Middle frontal gyrus (tissue), 1 donor: ENCODE data around the gene ZNF674.
A peak's percentile ranks its signal among the peaks of the same experiment; 100 is the strongest.

Experiments
- DNase-seq: peaks from one replicate; pipeline ENCODE4 v3.0.0-alpha.2; 2015; ENCODE audit warnings: low spot score; ENCODE audit errors: extremely low spot score

The ZNF674 gene

GRCh38 chrX:46545111-46546005, at the start of gene ZNF674:
ZNF674 (minus strand) TSS chrX:46545421; CDS start chrX:46542087, 3,334 bp downstream.
- peak; percentile 80 for DNase-seq

DNA sequence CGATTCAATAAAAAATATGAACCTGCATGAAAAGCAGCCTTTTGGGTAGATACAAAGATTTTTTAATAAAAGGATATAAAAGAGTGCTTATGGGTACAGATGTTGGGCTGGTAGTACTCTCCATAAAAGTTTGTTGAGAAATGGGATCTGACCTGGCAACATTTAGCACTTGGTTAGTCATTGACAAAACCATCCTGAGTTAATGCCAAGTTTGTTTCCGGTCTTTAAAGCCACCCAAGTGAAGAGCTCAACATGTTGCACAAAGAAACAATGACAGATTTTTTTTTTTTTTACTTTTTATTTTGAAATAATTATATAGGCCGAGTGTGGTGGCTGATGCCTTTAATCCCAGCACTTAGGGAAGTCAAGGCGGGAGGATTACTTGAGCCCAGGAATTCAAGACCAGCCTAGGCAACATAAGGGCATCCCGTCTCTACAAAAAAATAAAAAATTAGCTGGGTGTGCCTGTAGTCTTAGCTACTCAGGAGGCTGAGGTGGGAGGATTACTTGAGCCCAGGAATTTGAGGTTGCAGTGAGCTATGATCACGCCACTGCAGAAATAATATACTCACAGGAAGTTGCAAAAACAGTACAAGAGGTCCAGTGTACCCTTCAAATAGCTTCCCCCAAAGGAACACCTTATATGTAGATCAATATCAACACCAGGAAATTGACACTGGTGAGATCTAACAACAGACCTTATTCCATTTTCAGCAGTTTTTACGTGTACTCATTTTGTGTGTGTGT, 44.9 kb upstream of the ZNF674 start:
- no peak for DNase-seq

DNA sequence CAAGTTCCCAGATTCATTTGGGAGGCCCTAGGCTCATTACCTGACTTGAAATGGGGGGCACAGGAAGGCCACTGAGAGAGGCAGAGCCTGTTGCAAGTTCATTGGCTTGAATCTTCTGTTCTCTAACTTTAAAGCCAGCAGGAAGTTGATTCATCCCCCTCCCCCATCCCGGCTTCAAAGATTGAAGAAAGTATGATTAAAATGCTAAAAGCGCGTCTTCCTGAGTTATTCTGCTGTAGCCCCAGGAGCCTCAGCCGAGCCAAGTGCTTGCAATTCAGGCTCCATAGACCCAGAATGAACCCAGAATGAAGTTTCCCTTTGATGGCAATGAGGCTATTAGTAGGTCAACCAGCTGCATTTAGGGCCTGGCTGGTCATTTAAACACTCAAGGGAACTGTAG, 43.0 kb upstream of the ZNF674 start:
- DNase-seq: no peak

- no peak for DNase-seq
Observed at GRCh38 chrX:46587753-46588171, 42.5 kb upstream of the ZNF674 start.

DNA sequence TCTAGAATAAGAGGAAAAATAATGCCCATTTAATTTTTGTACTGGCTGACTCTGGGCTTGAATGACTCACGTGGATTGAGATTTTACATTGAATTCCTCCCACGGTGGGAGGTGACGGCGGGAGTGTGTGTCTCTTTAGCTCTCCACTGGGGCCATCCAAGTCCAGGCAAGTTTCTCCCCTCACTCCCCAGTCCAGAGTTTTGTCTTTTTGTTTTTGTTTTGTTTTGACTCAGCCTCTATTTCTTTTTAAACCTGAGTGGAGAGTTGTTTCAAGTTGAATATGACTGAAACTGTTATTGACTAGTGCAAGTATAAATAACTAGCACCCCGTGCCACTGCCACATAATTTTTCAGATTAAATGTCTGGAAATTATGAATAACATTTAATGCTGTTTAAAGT, 41.9 kb upstream of the ZNF674 start:
- DNase-seq: no peak

DNA sequence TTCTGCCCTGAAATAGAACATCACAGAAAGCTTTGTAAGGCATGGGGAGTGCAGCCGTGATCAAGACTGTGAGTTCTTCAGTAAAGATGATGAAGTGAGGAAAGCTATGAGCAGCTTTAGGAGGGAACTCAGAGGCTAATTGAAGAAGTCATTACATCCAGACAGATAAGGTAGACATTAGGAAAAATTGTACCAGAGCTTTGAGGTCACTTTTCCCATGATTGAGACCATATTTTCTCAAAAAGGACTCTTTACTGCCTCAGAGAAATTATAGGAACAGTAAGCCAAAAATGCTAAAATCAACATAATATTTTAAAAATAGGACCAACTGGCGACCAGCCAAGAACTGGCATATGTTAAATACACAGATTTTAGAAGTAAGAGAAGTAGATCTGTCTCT, 39.5 kb upstream of the ZNF674 start:
- no peak for DNase-seq

DNA sequence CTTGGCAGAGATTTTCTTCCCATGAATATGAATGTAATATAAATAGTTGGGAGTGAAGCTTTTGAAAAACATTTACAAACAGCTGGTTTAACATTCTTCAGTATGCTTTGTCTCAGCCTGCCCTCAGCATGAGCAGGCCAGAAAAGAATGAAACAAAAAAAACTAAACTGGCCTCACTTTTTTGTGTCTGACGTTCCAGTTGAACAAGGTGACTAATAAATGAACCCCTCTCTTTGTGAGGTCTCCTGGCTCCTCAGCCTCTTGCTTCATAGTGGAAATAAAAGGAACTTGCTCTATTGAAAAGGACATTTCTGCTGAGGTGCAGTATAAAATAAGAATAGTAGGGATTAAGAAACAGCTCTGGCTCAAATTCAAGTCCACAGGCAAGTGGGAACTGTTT, 37.7 kb upstream of the ZNF674 start:
- no peak for DNase-seq

GRCh38 chrX:46582325-46582724, 37.1 kb upstream of the ZNF674 start:
- DNase-seq: no peak

DNA sequence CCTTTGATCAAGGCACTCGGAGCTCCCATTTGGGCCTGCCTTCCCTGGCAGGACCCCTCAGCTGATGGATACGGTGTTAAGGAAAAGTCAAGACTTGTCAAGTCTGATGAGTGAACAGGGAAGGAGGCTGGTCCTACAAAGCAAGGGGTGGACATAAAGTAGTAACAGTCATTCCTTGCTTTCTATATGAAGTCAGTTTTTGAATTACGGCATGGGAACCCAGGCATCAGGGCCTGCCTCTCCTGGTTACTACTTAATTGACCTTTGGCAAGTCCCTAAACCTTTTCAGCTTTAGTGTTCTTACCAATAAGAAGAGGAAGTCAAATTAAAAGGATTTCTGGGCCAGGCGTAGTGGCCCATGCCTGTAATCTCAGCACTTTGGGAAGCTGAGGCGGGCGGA, 35.4 kb upstream of the ZNF674 start:
- DNase-seq: no peak

- no peak for DNase-seq
Observed at GRCh38 chrX:46579250-46579649, 34.0 kb upstream of the ZNF674 start.

GRCh38 chrX:46577221-46578005, 32.2 kb upstream of the ZNF674 start:
- DNase-seq: no peak

DNA sequence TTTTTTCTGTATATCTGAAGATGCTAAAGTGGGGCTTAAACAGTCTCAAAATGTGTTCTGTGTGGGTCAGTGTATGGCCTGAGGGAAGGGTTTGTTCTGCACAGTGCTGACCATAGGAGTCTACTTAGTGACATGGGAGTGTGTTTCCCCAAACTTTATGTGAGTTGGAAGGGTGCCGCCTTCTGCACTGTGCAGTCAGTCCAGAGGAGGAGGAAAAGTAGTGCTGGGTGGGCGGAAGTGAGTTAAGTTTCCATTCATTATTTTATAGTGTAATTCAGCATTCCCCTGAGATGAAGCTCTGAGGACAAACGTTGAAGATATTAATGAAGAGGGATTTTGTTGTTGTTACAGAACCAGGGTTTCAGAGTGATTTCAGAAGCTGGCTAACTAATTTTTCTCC, 31.2 kb upstream of the ZNF674 start:
- DNase-seq: no peak

- DNase-seq: no peak
Observed at GRCh38 chrX:46575991-46576392, 30.8 kb upstream of the ZNF674 start.

- no peak for DNase-seq
Observed at GRCh38 chrX:46575586-46575985, 30.4 kb upstream of the ZNF674 start.

GRCh38 chrX:46574774-46575381, 29.7 kb upstream of the ZNF674 start:
- DNase-seq: no peak

GRCh38 chrX:46573892-46574773, 28.9 kb upstream of the ZNF674 start:
- DNase-seq: no peak

DNA sequence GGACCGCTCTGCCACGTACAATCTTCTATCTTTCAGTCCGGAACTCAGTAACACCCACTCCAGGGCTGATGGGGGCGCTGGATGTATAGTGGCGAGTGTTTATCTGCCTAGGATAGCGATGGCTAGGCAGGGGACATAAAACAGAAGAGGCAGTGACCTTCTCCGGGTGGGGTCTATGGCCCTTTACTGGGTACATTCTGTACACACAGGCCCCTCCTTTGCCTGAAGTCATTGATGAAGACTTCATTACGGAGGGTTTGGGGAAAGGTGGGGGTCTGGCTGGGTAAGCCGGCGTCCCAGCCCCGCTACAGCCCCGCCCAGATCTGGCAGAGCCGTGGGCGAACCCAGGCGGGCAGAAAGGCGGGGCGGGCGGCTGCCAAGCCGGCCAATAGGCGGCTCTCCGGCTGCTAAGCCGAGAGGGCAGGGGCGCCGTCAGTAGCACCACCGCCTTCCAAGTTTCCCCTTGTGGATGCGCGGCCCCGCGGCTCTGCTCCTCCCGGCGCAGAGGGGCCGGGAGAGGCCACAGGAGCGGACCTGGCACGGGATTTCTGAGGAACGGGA, 28.2 kb upstream of the ZNF674 start, which contains the start of gene CHST7:
Gene CHST7, plus strand, starts transcription at position 435 of the 561 bp plus-strand sequence. CDS start 167 bp downstream, outside the sequence.
- no peak for DNase-seq

DNA sequence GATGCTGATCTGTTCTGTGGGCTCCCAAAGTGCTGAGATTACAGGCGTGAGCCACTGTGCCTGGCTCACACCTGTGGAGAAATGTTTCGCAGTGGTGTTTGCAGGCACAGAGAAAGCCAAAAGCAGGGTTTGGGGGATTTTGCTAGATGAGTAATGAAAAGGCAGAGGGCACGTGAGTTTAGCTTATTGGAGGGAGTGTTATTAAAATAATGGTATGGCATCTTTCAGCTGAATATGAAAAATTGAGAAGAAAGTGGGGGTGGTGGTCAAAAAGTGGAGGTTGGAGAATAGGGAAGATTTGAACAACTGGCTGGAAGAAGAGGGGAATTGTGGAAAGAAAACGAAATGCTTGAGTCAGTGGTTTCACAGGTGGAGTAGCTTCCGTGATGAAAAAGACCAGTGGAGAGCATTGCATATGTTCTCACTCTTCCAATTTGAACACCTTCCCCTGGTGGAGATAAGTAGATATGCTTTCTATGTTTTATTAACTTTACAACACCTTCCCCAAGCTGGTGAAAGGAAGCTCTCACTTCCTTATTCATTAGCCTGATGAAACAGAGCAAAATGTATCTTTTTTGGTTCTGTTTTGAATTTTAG, 27.2 kb upstream of the ZNF674 start:
- no peak for DNase-seq
